Daoy (cell line): ENCODE results near the gene FOCAD. TPM values are rescaled to one million over a fixed set of nuclear protein-coding genes. Genes with fewer than 3 reads are reported as not detected.

Experiments used
- DNase-seq: peaks from one replicate; pipeline ENCODE4 v3.0.0-alpha.2; 2015; ENCODE audit warnings: low read depth
- total RNA-seq: library from RNA; depleted of rRNA; stranded (reverse); fragments of >200 nt; shearing (Covaris generic); gene quantifications from 2 replicates; pipeline ENCODE4 v1.2.3, GENCODE V29; 2014

The FOCAD gene
- total RNA-seq, 1 experiment from 2014 or later: 11.3 TPM

DNA sequence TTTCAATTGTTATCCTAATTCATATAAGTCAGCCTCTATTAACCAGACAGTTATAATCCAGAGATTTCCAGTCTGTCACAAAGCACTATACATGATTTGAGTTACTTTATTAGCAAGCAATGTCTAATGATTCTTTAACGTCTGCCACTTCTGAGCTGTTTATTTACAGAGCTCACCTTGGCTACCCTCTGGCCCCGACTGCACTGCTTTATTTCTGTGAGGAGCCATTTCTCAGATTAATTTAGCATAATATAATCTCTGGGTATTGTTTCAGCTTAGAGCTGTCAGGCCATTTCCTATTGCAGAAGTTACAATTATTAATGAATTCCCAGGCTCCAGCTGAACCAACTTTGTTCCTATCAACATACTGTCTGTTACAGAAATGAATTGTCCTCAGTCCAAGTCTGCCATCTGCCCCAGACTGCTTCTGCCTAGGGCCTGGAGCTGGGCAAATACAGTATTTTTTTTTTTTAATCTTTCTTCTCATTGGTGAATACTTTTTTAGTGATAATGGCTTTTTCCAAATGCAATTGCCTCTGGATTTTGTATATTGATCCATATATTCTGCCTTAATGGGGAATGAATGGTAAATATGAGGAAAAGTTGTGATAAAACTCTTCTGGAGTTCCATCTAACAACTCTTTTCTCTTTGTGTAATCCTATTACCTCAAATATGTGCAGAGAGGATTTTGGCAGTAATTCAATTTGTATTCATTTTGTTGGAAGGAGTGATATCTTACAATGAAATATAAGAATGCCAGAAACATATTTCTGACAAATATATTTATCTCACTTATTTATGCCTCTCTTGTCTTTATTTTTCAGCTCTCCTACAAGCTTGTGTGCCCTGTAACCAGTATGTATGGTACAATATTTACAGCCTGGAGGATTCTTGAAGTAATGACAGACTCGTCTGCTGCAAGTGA is 104.7 kb downstream of the FOCAD start:
- DNase-seq: no peak

DNA sequence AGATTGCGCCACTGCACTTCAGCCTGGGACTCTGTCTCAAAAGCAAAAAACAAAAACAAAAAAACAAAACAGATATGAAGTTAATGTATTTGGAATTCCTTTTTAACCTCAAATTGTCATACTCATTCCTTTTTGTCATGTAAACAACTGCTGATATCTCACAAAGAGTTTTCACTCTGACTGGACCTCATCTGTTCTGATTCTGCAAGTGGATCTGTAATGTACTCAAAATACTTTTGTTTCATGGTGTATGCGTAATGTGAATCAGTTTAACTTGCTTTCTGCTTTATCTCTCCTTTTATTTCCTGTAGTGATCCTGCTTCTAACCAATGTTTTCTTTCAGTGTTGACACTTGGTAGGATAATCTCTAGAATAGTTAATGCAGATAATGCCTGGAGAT is 106.7 kb downstream of the FOCAD start:
- DNase-seq: no peak

DNA sequence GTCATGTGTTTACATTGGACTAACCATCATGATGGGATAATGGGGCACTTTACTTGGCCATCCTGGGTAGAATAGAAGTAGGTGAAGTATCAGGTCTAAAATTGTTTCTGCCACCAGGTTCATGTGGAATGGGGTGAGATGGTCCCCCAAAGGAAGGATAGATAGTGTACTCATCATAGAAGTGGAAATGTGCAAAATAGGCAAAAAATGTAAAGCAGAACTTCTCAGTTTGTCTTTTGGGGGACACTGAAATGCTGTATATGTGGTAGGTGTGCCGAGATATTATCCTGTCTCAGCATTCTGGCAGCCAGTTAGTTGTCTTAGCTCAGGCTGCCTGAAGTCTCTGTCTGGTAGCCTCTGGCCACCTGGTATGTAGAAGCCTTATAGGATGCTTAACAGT is 107.6 kb downstream of the FOCAD start:
- no peak for DNase-seq

DNA sequence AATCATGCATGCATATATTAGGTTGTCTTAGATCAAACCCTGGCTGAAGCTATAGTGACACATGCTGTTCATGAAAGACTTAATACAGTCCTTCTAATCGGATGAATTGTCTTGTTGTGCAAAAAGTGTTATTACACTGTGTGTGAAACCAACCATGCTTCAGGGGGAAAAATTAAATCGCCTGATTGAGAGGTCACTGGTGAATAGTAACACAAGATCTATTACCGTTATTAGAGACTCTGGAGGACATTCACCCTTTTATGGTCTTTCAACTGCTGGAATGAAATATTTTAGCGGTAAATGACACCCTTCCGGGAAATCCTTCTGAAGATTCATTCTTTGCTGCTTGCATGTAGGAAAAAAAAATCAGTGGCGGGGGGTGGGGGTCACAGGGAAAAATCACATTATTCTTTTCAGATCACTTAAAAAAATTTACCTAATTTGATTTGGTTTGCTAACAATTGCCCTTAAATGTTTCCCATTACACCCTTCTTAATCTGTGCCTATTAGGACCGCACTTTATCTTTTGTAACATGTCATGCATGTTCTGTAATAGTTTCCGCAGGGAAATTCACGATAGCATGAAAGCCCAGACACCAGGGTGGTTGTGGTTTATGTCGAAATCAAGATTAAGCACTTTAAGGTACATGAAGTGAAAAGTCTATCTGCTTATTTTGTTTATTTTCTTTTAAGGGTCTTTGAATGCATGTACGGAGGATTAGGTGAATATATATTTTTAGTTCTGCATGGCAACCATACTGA is 120.6 kb downstream of the FOCAD start:
- no peak for DNase-seq

DNA sequence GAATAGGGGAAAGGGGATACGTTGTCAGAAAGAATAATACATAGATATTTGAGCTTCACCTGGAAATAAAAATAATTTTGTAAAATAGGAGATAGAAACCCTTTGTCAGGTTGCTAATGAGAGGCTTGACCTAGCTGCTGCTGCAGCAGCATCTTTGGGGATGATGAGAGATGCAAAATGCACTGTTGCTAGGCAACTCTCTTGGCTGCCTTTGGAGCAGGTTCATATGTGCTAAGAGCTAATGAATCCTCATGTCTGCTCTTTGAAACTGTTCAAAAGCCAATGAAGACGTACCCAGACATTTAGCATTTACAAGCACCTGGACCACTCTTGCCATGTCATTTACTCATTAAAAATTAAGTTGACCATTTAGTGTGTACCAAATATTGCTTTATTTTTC is 121.7 kb downstream of the FOCAD start:
- no peak for DNase-seq

DNA sequence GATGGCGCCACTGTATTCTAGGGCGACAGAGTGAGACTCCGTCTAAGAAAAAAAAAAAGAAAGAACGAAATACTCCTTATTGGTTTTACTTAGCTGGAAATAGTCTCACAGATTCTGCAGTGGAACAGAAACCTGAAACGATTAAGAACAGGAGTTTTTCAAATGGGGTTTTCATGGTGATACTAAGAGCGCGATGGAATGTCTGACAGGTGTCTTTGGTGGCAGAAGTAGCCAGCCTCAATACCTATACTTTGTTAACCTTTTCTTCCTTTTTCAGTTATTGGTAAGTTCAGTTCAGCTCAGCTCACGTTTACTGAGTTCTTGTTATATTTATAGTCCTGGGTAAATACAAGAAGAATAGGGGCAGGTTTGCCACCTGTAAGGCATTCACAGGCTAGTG is 123.9 kb downstream of the FOCAD start:
- no peak for DNase-seq

DNA sequence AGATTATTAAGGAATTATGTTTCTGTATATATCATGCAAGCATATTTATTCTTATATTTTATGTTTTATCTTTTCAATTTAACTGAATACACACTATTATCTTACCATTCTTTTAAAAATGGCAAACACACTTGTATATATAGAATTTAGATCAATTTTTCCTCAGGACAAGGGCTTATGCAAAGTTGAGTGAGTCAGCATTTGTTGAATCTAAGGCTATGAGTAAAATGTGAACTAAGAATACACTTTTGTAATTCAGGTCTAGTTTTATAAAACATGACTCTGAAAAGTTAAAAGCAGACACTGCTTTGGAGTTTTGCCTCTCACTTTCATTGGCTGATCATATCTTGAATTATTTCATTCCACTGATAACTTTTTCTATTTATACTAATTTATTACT is 127.8 kb downstream of the FOCAD start:
- DNase-seq: no peak

DNA sequence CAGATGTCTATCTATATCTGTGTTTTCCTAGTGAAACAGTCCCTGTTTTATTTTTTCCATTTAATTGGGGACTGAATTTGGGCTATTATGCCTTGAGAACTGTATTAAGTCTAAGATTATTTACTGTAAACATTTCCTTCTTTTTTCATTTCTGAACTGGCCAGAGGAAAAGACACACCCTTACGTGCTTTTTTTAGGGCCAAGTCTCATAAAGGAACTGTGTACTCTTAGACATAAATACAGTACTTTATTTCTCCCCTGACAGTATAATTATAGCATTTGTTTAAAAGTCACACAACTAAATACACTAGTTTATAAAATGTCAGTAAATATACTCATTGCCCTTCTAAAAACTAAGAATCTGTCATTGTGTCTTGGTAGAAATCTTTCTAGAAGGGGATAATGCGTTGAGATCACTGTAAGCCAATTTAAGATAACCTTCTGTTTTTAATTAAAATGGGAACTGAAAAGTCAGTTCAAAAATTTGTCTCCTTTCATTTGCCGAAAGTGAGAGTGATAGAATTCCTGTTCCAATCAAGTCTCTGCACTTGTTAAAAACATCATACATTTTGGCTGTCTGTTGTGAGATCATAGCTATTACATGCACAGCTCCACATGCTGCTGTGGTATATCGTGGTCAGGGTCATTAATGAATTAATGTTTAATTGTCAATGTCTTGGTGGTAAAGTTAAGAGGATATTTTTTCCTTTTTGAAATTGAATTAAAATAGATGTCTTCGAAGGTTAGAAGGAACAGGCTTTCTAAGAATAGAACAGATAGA is 132.1 kb downstream of the FOCAD start:
- DNase-seq: no peak

DNA sequence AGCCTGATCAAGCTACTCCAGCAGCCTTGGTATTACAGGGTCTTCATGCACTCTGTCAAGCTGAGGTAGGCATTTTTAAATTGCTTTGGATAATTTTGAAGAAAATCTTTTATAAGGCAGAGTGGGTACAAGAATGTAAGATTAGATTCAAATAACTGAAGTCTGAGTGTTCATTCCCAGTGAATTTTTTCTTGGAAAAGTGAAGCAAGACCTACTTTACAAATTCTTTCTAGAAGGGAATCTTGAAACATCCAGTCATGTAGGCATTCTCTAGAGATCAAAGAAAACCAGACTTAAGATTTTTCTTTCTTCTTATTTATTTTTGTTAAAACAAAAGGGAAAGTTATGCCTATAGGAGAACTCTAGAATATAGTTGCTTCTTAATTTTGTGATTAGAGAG is 139.0 kb downstream of the FOCAD start:
- DNase-seq: no peak

DNA sequence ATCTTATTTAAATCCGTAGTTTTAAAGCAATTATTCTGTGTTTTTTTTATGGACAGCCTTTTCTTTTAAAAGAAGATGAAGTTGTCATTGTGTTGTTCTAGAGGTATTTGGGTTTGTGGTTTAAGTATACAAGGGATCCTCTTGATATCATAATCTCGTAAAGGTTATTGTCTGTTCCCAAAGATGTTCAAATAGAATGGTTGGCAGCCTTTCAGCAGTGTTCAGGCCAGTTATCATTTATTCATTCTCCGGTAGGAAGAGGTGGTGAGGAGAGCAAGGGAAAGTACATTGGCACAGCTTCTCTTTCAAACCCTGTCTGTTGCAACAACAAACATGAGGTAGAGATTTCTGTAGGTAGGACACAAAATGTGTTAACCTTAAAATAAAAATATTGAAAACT is 147.0 kb downstream of the FOCAD start:
- DNase-seq: no peak

DNA sequence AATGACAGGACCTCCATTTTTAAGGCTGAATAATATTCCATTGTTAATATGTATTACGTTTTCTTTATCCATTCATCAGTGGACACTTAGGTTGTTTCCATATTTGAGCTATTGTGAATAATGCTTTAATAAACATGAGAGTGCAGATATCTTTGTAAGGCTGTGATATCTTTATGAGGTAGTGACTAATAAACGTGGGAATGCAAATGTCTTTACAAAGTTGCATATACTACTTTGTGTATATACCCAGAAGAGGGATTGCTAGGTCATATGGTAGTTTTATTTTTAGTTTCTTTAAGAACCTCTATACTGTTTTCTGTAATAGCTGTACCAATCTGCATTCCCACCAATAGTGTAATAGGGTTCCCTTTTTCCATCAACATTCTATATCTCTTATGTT is 148.7 kb downstream of the FOCAD start:
- no peak for DNase-seq

DNA sequence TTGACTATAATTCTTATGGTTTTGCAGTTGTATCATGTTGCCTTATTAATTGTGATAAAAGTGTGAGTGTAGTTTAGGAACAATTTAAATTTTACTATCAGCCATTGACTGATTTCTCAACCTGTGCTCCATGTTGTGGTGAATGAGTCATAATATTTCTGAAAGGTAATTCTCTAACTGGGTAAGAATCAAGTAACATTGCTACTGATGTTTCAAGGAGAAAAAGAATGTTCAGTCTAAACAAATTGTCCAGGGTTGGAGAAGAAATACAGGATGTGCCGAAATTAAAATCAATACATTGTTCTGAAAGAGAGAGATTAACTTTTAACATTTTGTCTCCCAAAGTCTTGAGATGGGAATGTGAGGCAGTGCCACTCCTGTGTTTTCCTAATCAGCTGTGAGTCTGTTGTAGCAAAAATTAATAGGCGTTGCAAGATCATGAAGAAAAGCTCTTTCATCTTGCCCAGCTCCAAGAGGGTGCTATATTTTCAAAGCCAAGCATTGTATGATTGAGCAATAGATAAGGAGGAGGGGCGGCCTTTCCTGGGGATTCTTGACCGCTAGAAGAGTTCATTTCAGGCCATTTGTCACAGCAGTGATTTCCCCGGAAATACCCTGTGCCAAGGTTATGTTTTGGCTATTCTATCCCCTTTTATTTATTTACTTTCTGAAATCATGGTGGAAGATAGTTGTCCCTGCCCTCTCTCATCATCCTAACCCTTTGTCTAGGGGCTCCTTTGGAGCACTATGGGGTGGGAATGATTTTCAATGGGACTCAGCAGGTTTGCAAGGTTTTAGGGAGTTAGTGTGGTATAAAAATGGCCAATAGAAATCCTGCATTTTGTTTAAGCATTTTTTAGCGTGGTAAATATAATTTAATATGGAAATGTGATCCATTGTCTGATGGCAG is 151.6 kb downstream of the FOCAD start:
- DNase-seq: peak; percentile 5

DNA sequence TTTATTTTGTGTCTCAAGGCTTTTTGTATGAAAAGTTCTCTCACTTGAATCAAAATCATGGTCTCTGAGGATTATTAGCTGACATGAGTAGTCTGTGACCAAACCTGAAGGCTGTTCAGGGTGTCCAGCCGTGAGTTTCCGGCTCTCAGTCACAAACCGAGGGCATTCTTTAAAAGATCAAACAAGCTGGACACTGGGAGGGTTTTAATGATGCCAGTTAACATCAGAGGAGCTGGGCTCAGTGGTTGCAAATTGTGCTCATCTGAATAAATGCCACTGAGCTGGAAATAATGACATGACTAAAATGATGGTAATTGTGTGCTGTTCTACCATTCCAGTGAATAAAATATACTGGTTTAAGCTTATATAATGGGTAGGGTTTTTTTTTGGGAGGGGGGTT is 153.1 kb downstream of the FOCAD start:
- DNase-seq: no peak

DNA sequence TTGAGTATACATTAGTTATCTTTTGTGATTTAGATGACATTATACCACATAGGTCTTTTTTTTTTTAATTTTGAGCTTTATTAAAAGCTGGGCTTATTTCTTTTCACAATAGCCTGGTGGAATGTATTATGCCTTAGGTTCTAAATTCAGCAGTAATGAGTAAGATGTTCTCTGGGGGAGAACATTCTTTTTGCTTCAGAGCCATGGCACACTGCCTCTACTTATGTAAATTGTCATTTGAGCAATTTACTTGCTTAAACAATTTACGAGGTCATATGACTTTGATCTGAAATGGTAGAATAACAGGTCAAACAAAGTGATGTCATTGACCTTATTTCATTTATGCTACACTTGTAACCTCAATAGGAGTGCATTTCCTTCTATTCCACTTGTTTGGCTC is 154.2 kb downstream of the FOCAD start:
- no peak for DNase-seq

DNA sequence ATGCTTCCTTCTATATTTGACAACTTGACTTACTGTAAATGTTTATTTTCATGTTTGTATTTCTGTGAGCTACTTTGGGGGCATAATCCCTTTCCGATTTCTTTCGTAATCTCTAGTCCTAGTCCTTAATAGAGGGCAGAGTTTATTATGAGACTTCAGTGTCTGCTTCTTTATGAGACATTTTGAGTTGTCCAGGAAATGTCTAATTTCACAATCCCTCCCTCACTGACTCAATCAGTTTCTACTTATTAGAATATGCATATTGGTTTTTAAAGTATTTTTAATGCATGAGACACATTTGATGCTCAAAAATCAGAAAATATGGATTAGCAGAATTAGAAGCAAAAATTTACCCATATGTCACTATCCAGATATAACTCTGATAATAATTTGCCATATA is 160.9 kb downstream of the FOCAD start:
- no peak for DNase-seq

DNA sequence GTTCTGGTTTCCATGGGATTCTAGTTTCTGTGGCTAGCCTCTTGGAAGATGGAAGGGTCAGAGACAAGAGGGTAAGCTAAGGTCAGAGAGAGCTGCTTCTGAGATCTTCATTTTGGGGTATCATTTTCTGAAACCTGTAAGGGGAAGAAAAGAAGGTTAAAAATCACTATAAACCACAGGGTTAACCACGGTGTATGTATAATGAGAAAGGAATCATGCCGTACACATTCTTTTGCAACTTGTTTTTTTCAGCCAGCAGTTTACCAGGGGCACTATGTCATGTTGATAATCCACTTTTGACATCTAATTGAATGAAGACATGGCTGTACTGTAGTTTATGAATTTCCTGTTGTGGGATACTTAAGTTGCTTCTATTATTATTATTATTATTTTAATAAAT is 164.4 kb downstream of the FOCAD start:
- DNase-seq: no peak

DNA sequence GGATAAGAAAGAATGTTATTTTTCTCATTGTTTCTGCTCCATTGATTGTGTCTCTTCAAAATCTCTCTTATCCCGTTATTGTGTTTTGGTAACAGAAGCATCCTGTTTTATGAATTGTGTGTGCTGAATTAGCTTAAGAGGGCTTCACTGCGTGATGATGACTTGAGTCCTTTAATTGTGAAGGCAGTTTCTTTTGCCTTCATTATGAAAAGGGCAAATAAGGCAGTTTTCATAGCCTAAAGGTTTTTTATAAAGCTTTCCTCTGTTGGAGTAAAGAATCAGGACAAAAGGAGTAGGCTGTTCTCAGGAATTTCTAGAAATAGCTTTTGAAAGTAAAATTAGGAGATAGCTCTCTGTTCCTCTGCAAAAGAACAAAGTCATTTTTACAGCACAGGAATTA is 169.8 kb downstream of the FOCAD start:
- no peak for DNase-seq

DNA sequence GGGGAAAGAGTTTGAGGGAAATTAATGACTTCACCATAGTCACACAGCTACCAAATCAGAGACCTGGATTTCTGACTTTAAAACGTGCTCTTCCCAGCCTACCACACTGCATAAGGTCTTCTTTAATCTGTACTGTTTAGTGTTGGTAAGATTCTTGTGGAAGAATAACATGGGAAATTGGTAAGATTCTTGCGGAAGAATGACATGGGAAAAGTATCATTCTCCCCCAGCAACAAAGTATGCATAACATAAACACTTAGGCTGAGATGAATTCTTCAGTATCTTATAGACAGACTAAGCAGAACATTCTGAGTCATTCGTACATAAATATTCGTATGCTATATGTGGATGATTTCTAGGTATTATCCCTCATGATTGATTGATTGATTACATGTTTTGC is 170.4 kb downstream of the FOCAD start:
- no peak for DNase-seq

DNA sequence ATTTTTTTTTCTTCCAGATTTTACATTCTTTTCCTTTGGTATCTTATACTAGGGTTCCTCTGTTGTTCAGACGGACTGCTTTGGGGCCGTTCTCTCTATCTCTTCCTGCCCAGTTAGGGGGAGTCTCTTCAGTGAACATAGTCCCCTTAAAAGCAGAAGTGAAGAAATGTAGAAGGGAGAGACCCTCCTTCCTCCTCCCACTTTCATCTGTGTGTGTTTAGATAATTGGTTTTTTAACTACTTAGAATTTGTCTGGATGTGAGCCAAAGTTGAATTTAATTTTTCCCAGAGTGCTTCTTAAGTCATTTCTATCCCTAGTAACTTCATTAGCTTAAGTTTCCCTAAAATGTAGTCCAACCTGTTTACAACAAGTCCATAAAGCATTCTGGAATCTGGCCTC is 179.9 kb downstream of the FOCAD start:
- no peak for DNase-seq

DNA sequence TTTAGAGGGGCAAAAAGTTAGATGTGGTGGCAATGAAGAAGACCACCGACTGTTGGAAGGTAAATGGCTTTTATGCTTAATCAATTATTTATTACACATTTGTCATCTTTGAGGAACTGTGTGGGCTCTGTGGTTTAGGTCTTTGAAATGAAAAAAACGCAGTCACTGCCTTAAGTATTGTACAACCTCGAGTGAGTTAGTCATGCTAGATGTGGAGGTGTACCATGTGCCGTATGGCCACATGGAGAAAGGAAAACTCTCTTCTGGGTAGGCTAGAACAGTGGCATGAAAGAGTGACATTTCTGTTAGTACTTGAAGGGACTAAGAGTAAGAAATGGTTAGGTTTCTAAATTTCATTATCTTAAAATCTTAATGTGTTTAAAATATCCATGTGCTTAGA is 181.3 kb downstream of the FOCAD start:
- DNase-seq: no peak

DNA sequence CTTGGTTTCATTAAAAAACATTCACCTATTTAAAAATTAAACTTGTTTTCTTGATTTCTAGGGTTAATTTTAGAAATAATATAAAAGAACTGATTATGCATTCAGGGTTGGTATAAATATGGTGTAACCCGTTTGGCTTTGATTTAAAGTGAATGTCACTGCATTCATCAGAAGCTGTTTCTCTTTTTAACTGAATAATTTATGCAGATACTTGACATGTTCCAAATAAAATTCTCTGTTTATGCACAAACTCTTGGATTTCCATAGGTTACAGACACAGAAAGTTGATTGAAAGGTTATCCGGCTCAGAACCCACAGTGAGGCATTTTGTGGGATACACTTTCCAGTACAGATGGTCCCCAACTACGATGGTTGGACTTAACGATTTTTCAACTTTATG is 186.1 kb downstream of the FOCAD start:
- no peak for DNase-seq
